OCI-LY1 (cell line): ENCODE data around the gene ARIH2.

Experiments
- EZH2 ChIP-seq: fragments of 200-600 bp; sonication (generic), shearing (Covaris generic); IDR thresholded peaks from 2 replicates; pipeline ENCODE4 v1.8.0; 2017; ENCODE audit warnings: borderline replicate concordance, mixed run types, mild to moderate bottlenecking, antibody characterized with exemption, low read length, moderate library complexity, mixed read lengths
- TF ChIP-seq, protein P1 (sequence below): fragments of 200-600 bp; sonication (generic), shearing (Covaris generic); IDR thresholded peaks from 2 replicates; pipeline ENCODE4 v1.5.1; 2017; ENCODE audit warnings: mild to moderate bottlenecking, antibody characterized with exemption, low read length, moderate library complexity, mixed read lengths

DNA sequence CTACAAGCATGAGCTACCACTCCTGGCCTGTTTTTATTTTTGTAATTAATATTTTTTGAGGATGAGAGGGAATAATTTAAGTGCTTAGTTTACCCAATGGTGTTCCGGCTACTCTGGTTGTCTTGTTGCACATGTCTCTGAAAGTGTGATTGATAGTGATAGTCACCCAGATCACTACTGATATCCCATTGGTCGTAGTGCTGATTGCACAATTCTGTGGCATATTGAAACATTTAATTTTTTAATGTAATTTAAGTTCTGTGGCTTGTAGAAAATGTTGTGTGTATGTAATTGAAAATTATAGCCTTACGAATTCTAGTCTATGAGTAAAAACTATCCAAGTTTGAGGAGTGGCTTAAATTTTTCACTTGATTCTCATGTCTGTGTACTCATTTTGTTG is 11.9 kb downstream of the ARIH2 start:
- TF ChIP-seq, protein P1, sequence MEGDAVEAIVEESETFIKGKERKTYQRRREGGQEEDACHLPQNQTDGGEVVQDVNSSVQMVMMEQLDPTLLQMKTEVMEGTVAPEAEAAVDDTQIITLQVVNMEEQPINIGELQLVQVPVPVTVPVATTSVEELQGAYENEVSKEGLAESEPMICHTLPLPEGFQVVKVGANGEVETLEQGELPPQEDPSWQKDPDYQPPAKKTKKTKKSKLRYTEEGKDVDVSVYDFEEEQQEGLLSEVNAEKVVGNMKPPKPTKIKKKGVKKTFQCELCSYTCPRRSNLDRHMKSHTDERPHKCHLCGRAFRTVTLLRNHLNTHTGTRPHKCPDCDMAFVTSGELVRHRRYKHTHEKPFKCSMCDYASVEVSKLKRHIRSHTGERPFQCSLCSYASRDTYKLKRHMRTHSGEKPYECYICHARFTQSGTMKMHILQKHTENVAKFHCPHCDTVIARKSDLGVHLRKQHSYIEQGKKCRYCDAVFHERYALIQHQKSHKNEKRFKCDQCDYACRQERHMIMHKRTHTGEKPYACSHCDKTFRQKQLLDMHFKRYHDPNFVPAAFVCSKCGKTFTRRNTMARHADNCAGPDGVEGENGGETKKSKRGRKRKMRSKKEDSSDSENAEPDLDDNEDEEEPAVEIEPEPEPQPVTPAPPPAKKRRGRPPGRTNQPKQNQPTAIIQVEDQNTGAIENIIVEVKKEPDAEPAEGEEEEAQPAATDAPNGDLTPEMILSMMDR, result no peak
- no peak for TF ChIP-seq EZH2
